ENCODE data around the gene OXER1.

OXER1 gene

DNA sequence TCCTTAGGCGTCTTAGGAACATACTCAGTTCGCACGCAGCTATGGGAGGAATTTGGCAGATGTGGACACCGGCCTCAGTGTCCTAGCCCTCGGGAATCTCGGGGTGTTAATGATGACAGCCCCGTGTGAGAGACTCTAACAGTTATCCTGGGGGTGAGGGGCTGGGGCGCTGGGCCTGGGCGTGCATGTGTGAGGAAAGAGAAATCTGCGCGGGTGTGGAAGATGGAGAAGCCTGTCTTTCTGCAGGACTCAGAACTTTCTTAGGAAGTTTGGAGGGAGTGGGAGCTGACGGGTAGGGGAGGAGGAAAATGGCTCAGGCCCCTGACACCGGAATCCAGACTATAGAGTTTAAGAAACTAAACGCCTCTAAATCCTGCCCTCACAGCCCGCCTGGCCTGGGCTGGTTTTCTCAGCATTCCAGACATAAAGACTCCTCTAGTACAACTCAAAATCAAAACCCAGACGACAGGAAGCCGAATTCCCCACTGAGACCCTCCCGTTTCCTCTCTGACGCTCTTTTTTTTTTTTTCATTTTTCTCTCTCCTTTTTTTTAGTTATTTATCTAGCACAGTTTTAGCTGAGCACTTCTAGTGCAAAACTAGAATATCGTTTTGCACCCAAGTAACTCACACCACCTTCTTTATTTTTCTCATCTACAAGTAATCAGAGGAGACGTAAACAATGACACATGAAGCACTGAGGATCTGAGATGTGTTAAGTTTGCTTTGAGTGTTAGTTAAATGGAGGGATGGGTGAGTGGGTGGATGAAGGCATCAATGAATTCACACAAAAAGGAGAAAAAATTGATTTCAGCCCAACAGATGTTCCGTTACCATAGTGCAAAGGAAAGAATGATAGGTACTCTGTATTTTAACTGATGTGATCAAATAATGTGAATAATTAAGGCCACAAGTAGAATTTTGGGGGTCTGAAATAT lies 29.7 kb upstream of the OXER1 start:
- peak overlapping the region; percentile 86 for H3K9ac ChIP-seq (ENCODE audit: insufficient read length, low read depth)
- H3K4me3 ChIP-seq (ENCODE audit: insufficient read length, low read depth): peak overlapping the region; percentile 67
- TF ChIP-seq YY1 (IDR thresholded peaks at IDR 0.05; ENCODE audit: insufficient read depth, insufficient read length) (no peak), ZNF274 (IDR thresholded peaks at IDR 0.05; ENCODE audit: low read depth, low read length) (no peak), SUZ12 (IDR thresholded peaks at IDR 0.05; ENCODE audit: extremely low read depth, insufficient read depth, insufficient read length) (no peak)

DNA sequence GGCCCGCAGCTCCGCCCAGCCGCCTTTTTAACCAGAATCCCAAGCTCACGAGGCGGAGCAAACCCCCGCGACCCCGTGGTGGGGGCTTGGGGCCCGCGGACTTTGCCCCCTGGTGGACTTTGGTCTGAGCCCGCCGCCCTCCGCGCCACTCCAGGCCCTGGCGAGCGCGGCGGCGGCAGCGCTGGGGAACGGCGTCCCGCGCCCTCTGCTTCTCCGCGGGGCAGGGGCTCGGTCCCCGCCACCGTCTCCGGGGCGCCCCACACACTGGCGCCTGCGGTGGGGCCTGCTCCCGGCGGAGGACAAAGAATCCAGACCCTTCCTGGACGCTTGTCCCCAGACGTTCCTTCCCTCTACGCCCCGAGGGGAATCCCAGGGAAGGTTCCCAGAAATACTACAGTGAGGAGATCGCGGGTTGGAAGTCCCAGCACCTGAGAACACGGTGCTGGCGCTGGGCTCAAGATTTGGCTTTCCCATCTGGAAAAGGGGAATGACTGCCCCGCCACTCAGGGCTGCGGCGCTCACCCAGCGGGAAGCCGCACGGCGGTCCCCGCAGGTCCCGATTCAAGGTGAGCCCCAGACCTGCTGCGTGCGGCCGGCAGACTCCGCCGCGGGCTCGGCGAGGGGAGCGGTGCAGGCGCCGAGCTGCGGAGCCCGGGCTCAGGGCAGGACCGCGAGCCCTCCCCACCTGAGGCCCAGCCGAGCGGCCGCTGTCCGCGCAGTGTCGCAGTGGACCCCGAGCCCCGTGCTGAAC lies 28.8 kb upstream of the OXER1 start, which contains the start of gene HAAO:
HAAO (minus strand) TSS at position 1 of the 751 bp plus-strand sequence. CDS start 47 bp downstream, outside the sequence.
- Histone ChIP-seq H3K4me3 (ENCODE audit: insufficient read length, low read depth) (peak within 1 kb of the TSS; percentile 67), H3K9me3 (ENCODE audit: insufficient read depth, low read length) (no peaks in the 10 kb centered on the region), H3K4me1 (ENCODE audit: insufficient read depth, insufficient read length) (peaks cover 8% of the 10 kb centered on the region), H3K27me3 (ENCODE audit: insufficient read depth, insufficient read length) (no peaks in the 10 kb centered on the region), H3K9ac (ENCODE audit: insufficient read length, low read depth) (peak within 1 kb of the TSS; percentile 86), H3K36me3 (ENCODE audit: insufficient read depth, insufficient read length, low read length) (peaks cover 5% of the 10 kb centered on the region)
- no peak for TF ChIP-seq SUZ12 (IDR thresholded peaks at IDR 0.05; ENCODE audit: extremely low read depth, insufficient read depth, insufficient read length)
- no peak for DNase-seq (ENCODE audit: low read depth, low spot score)

More for the DNA sequence above, 29.7 kb upstream of the OXER1 start:
- Histone ChIP-seq H3K4me1 (ENCODE audit: insufficient read depth, insufficient read length) (peaks cover 8% of the 10 kb centered on the region), H3K27me3 (ENCODE audit: insufficient read depth, insufficient read length) (no peaks in the 10 kb centered on the region), H3K36me3 (ENCODE audit: insufficient read depth, insufficient read length, low read length) (peaks cover 5% of the 10 kb centered on the region), H3K9me3 (ENCODE audit: insufficient read depth, low read length) (no peaks in the 10 kb centered on the region)
- no peak for DNase-seq (ENCODE audit: low read depth, low spot score)

DNA sequence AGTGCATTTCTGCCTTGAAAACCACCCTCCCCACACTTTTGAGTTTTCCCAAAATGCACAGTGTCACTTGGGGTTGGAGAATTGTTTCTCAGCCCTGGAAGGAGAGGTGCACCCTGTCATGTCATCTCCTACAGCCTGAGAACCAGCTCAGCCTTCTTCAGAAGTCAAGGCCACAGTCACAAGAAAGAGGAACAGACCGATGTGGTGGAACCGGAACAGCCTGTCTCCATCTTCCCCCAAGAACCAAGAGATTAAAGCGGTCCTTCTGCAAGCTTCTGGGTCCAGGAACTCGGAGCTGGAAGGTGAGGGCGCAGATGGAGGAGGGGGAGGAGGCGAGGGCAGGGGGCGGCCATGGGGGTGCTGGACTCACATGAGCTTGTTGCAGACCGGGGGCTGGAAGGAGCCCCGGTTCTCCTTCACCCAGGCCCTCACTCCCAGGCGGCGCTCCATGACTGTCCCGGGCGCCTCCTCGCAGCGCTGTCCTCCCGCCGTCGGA lies 28.2 kb upstream of the OXER1 start:
- Histone ChIP-seq H3K4me1 (ENCODE audit: insufficient read depth, insufficient read length) (peaks cover 8% of the 10 kb centered on the region), H3K4me3 (ENCODE audit: insufficient read length, low read depth) (peak overlapping the region; percentile 67), H3K9ac (ENCODE audit: insufficient read length, low read depth) (peak overlapping the region; percentile 86), H3K9me3 (ENCODE audit: insufficient read depth, low read length) (no peaks in the 10 kb centered on the region), H3K27me3 (ENCODE audit: insufficient read depth, insufficient read length) (no peaks in the 10 kb centered on the region), H3K36me3 (ENCODE audit: insufficient read depth, insufficient read length, low read length) (peaks cover 5% of the 10 kb centered on the region)
- TF ChIP-seq SUZ12 (IDR thresholded peaks at IDR 0.05; ENCODE audit: extremely low read depth, insufficient read depth, insufficient read length) (no peak), YY1 (IDR thresholded peaks at IDR 0.05; ENCODE audit: insufficient read depth, insufficient read length) (no peak), ZNF274 (IDR thresholded peaks at IDR 0.05; ENCODE audit: low read depth, low read length) (no peak)
- no peak for DNase-seq (ENCODE audit: low read depth, low spot score)

DNA sequence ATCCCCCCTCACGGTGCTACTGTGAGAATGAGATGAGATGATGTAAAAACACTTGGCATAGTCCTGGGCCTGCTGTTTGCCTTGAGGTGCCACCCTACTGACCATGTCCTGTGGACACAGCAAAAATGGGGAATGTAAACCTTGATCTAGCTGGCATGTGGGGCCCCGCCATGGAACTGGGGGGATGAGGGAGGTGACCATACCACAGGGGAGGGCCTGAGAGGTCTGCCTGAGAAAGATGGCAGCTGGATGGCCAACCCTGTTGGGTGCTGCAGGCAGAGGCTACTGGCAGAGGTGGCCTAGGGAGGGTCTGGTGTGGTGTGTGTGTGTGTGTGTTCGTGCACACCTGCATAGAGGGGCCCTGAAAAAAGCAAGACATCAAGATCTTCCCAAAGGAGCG lies 27.7 kb upstream of the OXER1 start:
- TF ChIP-seq YY1 (IDR thresholded peaks at IDR 0.05; ENCODE audit: insufficient read depth, insufficient read length) (no peak), SUZ12 (IDR thresholded peaks at IDR 0.05; ENCODE audit: extremely low read depth, insufficient read depth, insufficient read length) (no peak), ZNF274 (IDR thresholded peaks at IDR 0.05; ENCODE audit: low read depth, low read length) (no peak)
- Histone ChIP-seq H3K4me1 (ENCODE audit: insufficient read depth, insufficient read length) (peaks cover 8% of the 10 kb centered on the region), H3K36me3 (ENCODE audit: insufficient read depth, insufficient read length, low read length) (peaks cover 5% of the 10 kb centered on the region), H3K9me3 (ENCODE audit: insufficient read depth, low read length) (no peaks in the 10 kb centered on the region), H3K4me3 (ENCODE audit: insufficient read length, low read depth) (peak overlapping the region; percentile 67), H3K27me3 (ENCODE audit: insufficient read depth, insufficient read length) (no peaks in the 10 kb centered on the region), H3K9ac (ENCODE audit: insufficient read length, low read depth) (peak overlapping the region; percentile 86)
- no peak for DNase-seq (ENCODE audit: low read depth, low spot score)

DNA sequence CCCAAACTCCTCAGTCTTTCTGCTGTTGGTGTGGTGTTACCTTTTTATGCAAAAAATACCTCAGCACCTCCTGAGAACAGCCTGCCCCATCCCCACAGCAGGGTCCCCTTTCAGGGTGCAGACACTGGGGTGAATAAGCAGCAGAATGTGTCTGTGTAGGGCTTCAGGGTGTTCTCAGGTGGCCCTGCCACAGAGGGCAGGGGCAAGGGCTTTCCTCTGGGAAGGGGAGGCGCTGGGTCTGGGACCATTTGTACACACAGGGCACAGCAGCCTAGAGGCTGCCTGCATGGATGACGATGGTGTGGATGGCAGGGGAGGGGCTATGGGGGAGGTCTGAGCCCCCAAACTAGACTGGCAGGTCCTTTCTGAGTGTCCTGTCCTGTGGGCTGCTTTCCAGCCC lies 25.8 kb upstream of the OXER1 start:
- H3K9me3 ChIP-seq (ENCODE audit: insufficient read depth, low read length): no peaks in the 10 kb centered on the region
- H3K9ac ChIP-seq (ENCODE audit: insufficient read length, low read depth): no peak overlapping the region
- H3K36me3 ChIP-seq (ENCODE audit: insufficient read depth, insufficient read length, low read length): no peaks in the 10 kb centered on the region
- DNase-seq (ENCODE audit: low read depth, low spot score): no peak
- peaks cover 9% of the 10 kb centered on the region for H3K4me1 ChIP-seq (ENCODE audit: insufficient read depth, insufficient read length)
- TF ChIP-seq YY1 (IDR thresholded peaks at IDR 0.05; ENCODE audit: insufficient read depth, insufficient read length): no peak
- no peak for TF ChIP-seq ZNF274 (IDR thresholded peaks at IDR 0.05; ENCODE audit: low read depth, low read length)
- TF ChIP-seq SUZ12 (IDR thresholded peaks at IDR 0.05; ENCODE audit: extremely low read depth, insufficient read depth, insufficient read length): no peak
- H3K4me3 ChIP-seq (ENCODE audit: insufficient read length, low read depth): no peak overlapping the region
- H3K27me3 ChIP-seq (ENCODE audit: insufficient read depth, insufficient read length): no peaks in the 10 kb centered on the region

DNA sequence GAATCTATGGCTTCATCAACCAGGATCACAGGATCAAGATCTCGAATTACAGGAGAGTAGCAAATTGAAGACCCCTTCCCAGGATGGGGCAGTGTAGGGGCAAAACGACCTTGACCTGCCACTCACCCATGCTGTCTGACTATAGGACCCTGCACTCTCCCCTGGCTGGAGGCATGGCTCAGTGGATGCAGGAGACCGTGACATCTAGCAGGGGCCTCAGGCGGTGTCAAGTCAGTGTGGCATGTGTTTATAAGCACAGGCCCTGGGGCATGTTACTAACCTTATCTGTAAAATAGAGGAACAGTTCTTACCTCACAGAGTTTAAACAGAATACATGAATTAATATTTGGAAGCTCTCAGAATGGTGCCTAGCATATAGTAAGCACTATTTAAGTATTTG lies 24.9 kb upstream of the OXER1 start:
- no peak overlapping the region for H3K4me3 ChIP-seq (ENCODE audit: insufficient read length, low read depth)
- H3K9me3 ChIP-seq (ENCODE audit: insufficient read depth, low read length): no peaks in the 10 kb centered on the region
- TF ChIP-seq ZNF274 (IDR thresholded peaks at IDR 0.05; ENCODE audit: low read depth, low read length) (no peak), YY1 (IDR thresholded peaks at IDR 0.05; ENCODE audit: insufficient read depth, insufficient read length) (no peak), SUZ12 (IDR thresholded peaks at IDR 0.05; ENCODE audit: extremely low read depth, insufficient read depth, insufficient read length) (no peak)
- H3K27me3 ChIP-seq (ENCODE audit: insufficient read depth, insufficient read length): no peaks in the 10 kb centered on the region
- H3K9ac ChIP-seq (ENCODE audit: insufficient read length, low read depth): no peak overlapping the region
- DNase-seq (ENCODE audit: low read depth, low spot score): no peak
- no peaks in the 10 kb centered on the region for H3K36me3 ChIP-seq (ENCODE audit: insufficient read depth, insufficient read length, low read length)
- peaks cover 10% of the 10 kb centered on the region for H3K4me1 ChIP-seq (ENCODE audit: insufficient read depth, insufficient read length)

DNA sequence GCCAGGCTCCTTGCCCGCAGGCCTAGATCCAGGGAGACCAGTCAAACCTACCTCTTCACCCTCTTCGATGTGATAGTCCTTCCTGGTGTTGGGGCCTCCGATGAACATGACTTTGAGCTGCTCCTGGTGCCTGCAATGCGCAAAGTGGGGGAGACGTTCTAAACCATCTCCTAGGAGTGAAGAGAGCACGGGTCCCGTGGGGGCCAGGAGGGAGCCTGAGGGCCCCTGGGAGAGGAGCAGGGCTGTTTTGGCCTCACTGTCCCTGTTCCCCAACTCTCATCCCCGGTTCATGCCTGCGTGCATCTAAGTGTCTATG lies 24.5 kb upstream of the OXER1 start:
- Histone ChIP-seq H3K4me3 (ENCODE audit: insufficient read length, low read depth) (no peak overlapping the region), H3K27me3 (ENCODE audit: insufficient read depth, insufficient read length) (no peaks in the 10 kb centered on the region), H3K36me3 (ENCODE audit: insufficient read depth, insufficient read length, low read length) (peaks cover 3% of the 10 kb centered on the region), H3K9ac (ENCODE audit: insufficient read length, low read depth) (no peak overlapping the region), H3K9me3 (ENCODE audit: insufficient read depth, low read length) (no peaks in the 10 kb centered on the region), H3K4me1 (ENCODE audit: insufficient read depth, insufficient read length) (peaks cover 12% of the 10 kb centered on the region)
- no peak for DNase-seq (ENCODE audit: low read depth, low spot score)
- TF ChIP-seq YY1 (IDR thresholded peaks at IDR 0.05; ENCODE audit: insufficient read depth, insufficient read length): no peak
- TF ChIP-seq ZNF274 (IDR thresholded peaks at IDR 0.05; ENCODE audit: low read depth, low read length): no peak
- TF ChIP-seq SUZ12 (IDR thresholded peaks at IDR 0.05; ENCODE audit: extremely low read depth, insufficient read depth, insufficient read length): no peak

All from NT2/D1 (cell line).